Measurements from ENCODE around the gene TMEM191C.
"Not testable (repeated sequence)": the region's sequence is repeated elsewhere in the genome, so short reads cannot be mapped to it uniquely, and the experiment has no call there.

Gene TMEM191C

DNA sequence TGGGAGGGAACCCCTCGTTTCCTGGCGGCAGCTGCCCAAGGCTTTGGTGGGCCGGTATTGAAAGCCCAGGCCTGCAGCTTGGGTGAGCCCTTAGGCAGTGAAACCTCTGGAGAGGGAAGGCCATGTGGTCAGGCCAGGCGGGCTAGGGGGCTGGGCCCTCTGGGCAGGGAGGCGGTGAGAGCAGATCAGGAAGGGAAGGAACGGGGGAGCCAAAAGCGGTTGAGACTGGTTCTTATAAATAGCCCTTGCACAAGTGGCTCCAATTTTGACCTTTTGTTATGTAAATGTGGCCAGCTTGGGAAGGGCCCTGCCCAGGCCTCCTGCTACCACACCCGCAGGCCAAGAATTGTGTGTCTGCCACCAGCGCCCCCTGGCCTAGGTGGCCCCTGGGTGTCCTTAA is 25.1 kb upstream of the TMEM191C start:
- H3K36me3 ChIP-seq (ENCODE audit: control insufficient read depth, insufficient read depth, low read length) = peaks cover 23% of the 10 kb centered on the region
- H3K27me3 ChIP-seq (ENCODE audit: control insufficient read depth, insufficient read depth, low read length); H3K4me3 ChIP-seq (ENCODE audit: low read length); H3K27ac ChIP-seq (ENCODE audit: low read depth, low read length); H3K4me1 ChIP-seq (ENCODE audit: control insufficient read depth, insufficient read depth, low read length); H3K9ac ChIP-seq (ENCODE audit: low read length): not testable (repeated sequence)

DNA sequence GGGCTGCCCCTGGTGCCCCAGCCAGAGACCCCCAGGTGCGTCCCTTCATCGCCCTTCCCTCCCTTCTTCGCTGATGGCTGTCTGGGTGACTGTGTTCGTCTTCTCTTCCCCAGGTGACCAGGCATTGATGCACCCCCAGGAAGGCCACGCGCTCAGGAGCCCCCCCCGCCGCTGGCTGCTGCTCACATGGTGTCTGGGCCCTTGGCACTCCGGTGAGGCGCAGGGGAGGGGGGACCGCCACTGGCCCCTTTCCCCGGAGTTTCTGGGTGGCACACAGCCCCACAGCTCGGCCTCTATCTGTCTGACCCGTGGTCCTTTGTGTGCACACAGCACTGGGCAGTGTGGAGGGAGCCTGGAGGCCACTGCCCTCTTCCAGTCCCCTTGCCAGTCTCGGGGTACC is 24.5 kb upstream of the TMEM191C start:
- H3K27me3 ChIP-seq (ENCODE audit: control insufficient read depth, insufficient read depth, low read length); H3K27ac ChIP-seq (ENCODE audit: low read depth, low read length); H3K9ac ChIP-seq (ENCODE audit: low read length); H3K4me1 ChIP-seq (ENCODE audit: control insufficient read depth, insufficient read depth, low read length); H3K4me3 ChIP-seq (ENCODE audit: low read length): not testable (repeated sequence)
- peaks cover 23% of the 10 kb centered on the region for H3K36me3 ChIP-seq (ENCODE audit: control insufficient read depth, insufficient read depth, low read length)

DNA sequence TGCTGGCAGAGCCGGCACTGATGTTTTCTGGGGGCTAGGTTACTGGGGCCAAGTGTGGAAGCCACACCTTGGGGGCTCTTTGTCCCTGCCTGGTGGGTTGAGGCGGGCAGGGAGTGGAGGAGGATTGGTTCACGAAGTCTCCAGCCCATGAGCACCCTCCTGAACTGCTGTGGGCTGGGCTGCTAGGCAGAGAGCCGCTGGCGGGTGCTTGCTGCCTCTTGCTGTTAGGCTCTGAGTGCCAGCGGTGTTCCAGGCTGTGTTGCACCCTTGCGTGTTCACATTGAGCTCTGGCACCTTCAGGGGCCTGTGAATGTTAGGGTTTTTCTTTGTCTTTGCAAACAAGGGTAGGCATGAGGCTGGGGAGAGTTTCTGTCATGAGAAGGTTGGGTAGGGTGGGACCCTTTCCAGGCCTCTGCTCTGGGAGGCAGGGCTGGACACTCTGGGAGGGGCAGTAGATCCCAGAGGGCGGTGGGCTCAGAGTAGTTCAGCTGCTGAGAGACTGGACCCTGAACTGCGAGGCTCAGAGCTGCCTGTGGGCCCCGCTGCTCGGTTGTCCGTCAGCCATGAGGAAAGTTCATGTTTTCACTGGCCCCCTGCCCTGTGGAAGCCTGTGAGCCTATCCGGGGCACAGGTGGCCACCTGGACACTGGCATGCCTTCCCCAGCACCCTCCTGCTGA is 24.0 kb upstream of the TMEM191C start:
- Histone ChIP-seq H3K4me3 (ENCODE audit: low read length) (no peak overlapping the region), H3K9ac (ENCODE audit: low read length) (no peak overlapping the region), H3K27ac (ENCODE audit: low read depth, low read length) (no peak overlapping the region), H3K36me3 (ENCODE audit: control insufficient read depth, insufficient read depth, low read length) (peaks cover 25% of the 10 kb centered on the region), H3K27me3 (ENCODE audit: control insufficient read depth, insufficient read depth, low read length) (no peaks in the 10 kb centered on the region), H3K4me1 (ENCODE audit: control insufficient read depth, insufficient read depth, low read length) (no peaks in the 10 kb centered on the region)

DNA sequence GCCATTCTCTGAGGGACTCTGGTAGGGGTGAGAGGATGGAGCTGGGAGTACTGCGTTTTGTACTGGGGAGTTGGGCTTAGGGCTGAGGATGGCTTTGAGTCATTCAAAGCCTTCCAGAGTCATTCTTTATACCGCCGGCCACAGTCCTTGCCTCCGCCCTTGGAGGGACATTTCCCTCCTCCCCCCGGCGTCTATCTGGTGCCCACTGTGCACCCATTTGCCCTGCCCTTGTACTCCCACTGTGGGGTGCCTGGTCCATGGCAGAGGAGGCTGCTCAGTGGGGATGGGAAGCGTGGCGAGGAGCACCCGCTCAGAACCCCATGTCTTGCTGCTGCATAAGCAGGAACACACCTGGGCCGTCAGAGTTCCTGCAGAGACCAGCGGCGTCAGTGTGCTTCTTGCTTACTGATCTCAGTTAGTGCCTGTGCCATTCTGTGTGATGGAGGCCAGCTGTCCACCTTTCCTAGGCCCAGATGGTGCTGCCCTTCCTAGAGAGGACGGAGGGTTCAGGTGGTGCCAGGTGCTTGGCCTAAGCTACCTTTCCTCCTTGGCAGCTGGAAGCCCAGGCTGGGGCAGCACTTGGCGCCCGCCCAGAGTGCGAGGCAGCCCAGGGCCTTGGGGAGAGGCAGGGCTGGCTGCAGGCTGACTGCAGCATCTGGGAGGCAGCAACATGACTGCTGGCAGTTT is 23.3 kb upstream of the TMEM191C start:
- no peak overlapping the region for H3K27ac ChIP-seq (ENCODE audit: low read depth, low read length)
- H3K4me3 ChIP-seq (ENCODE audit: low read length) = no peak overlapping the region
- no peaks in the 10 kb centered on the region for H3K4me1 ChIP-seq (ENCODE audit: control insufficient read depth, insufficient read depth, low read length)
- H3K9ac ChIP-seq (ENCODE audit: low read length) = no peak overlapping the region
- peaks cover 25% of the 10 kb centered on the region for H3K36me3 ChIP-seq (ENCODE audit: control insufficient read depth, insufficient read depth, low read length)
- H3K27me3 ChIP-seq (ENCODE audit: control insufficient read depth, insufficient read depth, low read length) = no peaks in the 10 kb centered on the region

DNA sequence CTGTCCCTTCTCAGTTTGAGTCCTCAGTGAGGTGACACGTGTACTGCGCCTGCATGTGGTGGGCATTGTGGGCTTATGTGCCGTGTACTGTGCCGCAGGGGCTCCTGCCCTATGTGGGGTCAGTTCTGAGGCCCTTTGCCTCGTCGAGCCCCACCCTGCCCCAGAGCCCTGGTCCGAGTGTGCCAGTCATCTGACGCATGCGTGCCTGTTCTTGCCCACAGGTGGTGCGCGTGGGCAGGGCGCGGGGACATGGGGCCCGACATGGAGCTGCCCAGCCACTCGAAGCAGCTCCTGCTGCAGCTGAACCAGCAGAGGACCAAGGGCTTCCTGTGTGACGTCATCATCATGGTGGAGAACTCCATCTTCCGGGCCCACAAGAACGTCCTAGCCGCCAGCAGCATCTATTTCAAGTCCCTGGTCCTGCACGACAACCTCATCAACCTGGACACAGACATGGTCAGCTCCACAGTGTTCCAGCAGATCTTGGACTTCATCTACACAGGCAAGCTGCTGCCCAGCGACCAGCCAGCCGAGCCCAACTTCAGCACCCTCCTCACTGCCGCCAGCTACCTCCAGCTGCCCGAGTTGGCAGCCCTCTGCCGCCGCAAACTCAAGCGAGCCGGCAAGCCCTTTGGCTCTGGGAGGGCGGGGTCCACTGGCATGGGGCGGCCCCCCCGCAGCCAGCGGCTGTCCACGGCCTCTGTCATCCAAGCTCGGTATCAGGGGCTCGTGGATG is 22.3 kb upstream of the TMEM191C start:
- Histone ChIP-seq H3K9ac (ENCODE audit: low read length) (no peak overlapping the region), H3K27me3 (ENCODE audit: control insufficient read depth, insufficient read depth, low read length) (no peaks in the 10 kb centered on the region), H3K27ac (ENCODE audit: low read depth, low read length) (no peak overlapping the region), H3K4me3 (ENCODE audit: low read length) (no peak overlapping the region), H3K36me3 (ENCODE audit: control insufficient read depth, insufficient read depth, low read length) (peaks cover 25% of the 10 kb centered on the region), H3K4me1 (ENCODE audit: control insufficient read depth, insufficient read depth, low read length) (no peaks in the 10 kb centered on the region)

DNA sequence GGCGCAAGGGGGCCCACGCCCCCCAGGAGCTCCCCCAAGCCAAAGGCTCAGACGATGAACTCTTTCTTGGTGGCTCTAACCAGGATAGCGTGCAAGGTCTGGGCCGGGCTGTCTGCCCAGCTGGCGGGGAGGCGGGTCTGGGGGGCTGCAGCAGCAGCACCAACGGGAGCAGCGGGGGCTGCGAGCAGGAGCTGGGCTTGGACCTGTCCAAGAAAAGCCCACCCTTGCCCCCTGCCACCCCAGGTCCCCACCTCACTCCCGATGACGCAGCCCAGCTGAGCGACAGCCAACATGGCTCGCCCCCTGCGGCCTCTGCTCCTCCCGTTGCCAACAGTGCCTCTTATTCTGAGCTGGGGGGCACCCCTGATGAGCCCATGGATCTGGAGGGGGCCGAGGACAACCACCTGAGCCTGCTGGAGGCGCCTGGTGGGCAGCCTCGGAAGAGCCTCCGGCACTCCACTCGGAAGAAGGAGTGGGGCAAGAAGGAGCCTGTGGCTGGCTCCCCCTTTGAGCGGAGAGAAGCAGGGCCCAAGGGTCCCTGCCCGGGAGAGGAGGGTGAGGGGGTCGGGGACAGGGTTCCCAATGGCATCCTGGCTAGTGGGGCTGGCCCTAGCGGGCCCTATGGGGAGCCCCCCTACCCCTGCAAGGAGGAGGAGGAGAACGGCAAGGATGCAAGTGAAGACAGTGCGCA is 21.6 kb upstream of the TMEM191C start:
- Histone ChIP-seq H3K4me3 (ENCODE audit: low read length) (no peak overlapping the region), H3K27ac (ENCODE audit: low read depth, low read length) (no peak overlapping the region), H3K36me3 (ENCODE audit: control insufficient read depth, insufficient read depth, low read length) (peaks cover 25% of the 10 kb centered on the region), H3K9ac (ENCODE audit: low read length) (no peak overlapping the region), H3K27me3 (ENCODE audit: control insufficient read depth, insufficient read depth, low read length) (no peaks in the 10 kb centered on the region), H3K4me1 (ENCODE audit: control insufficient read depth, insufficient read depth, low read length) (no peaks in the 10 kb centered on the region)

DNA sequence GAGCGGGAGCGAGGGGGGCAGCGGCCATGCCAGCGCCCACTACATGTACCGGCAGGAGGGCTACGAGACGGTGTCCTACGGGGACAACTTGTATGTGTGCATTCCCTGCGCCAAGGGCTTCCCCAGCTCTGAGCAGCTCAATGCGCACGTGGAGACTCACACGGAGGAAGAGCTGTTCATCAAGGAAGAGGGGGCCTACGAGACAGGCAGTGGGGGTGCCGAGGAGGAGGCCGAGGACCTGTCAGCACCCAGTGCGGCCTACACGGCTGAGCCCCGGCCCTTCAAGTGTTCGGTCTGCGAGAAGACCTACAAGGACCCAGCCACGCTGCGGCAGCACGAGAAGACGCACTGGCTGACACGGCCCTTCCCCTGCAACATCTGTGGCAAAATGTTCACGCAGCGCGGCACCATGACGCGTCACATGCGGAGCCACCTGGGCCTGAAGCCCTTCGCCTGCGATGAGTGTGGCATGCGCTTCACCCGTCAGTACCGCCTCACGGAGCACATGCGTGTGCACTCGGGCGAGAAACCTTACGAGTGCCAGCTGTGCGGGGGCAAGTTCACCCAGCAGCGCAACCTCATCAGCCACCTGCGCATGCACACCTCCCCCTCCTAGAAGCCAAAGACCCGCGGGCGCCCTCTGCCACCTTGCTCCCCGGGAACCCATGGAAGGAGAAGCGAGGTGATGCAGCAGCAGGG is 20.9 kb upstream of the TMEM191C start:
- H3K4me3 ChIP-seq (ENCODE audit: low read length) = no peak overlapping the region
- no peak overlapping the region for H3K9ac ChIP-seq (ENCODE audit: low read length)
- no peaks in the 10 kb centered on the region for H3K27me3 ChIP-seq (ENCODE audit: control insufficient read depth, insufficient read depth, low read length)
- H3K27ac ChIP-seq (ENCODE audit: low read depth, low read length) = no peak overlapping the region
- no peaks in the 10 kb centered on the region for H3K4me1 ChIP-seq (ENCODE audit: control insufficient read depth, insufficient read depth, low read length)
- H3K36me3 ChIP-seq (ENCODE audit: control insufficient read depth, insufficient read depth, low read length) = peaks cover 25% of the 10 kb centered on the region

DNA sequence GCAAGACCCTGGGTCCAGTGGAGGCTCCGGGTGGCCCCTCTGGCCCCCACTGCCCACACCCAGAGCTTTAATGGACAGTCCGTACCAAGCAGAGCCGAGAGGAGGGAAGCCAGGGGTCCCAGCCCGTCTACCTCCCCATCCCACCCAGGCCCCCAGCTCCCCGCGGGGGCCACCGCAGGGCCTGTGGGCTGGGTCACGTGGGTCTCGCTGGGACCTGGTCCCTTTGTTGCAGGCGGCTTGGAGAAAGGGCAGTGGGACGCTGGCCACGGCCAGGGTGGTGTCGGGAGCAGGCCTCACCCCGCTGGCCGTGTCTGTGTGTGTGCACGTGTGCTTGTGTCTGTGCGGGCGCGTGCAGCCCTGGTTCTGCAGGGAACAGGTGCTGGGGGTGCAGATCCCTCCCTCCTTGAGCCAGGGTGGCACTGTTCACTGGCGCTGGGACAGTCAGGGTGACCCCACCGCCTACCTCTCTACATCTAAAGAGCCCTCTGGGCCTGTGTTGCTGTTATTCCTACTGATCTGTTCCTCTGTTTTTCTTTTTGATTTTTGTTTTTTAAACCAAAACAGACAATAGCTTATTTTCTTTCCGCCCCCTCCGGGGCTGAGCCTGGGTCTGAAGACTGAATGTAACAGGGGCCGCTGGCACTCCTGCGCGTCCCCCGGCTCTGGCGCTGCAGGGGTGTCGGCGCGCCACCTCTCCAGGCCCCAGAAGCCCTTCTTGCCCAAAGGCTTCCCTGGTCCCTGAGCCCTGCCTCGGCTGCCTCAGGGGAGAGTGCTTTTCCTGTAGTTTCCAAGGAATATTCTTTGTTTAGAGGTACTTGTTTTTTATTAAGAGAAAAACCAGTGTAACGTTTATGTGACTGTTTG is 20.1 kb upstream of the TMEM191C start:
- Histone ChIP-seq H3K4me3 (ENCODE audit: low read length) (no peak overlapping the region), H3K36me3 (ENCODE audit: control insufficient read depth, insufficient read depth, low read length) (peaks cover 25% of the 10 kb centered on the region), H3K4me1 (ENCODE audit: control insufficient read depth, insufficient read depth, low read length) (no peaks in the 10 kb centered on the region), H3K27ac (ENCODE audit: low read depth, low read length) (no peak overlapping the region), H3K9ac (ENCODE audit: low read length) (no peak overlapping the region), H3K27me3 (ENCODE audit: control insufficient read depth, insufficient read depth, low read length) (no peaks in the 10 kb centered on the region)

DNA sequence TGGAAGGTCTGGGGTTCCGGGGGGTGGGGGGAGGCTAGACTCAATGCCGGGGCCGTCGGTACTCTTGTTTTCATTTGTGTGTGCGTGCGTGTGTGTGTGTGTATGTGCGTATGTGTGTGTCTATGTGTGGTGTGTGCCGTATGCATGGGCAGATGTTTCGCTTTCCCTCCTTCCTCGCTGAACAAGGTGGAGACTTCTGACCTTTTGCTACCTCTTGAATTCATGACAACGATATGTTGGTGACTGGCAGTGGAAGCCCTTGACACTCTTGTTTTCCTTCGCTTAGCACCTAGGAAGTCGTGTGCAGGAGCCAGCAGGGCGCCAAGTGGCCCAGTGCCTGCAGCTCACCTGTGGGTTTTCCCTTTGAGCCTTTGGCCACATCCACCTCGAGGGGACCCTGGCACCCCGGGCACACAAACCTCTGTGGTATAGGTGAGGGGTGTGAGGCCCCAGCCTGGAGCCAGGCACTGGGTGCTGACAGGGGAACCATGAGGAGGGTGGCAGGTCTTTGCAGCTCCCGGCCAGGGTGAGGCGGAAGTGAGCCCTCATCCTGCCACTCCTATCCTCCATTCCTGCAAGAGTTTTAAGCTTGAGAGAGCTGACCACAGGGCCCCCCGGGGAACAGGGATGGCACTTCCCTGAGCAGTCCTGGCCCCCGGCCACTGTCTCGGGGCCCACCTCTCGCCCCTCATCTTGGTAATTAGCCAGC is 19.3 kb upstream of the TMEM191C start:
- no peak overlapping the region for H3K27ac ChIP-seq (ENCODE audit: low read depth, low read length)
- no peaks in the 10 kb centered on the region for H3K4me1 ChIP-seq (ENCODE audit: control insufficient read depth, insufficient read depth, low read length)
- H3K4me3 ChIP-seq (ENCODE audit: low read length) = no peak overlapping the region
- peaks cover 25% of the 10 kb centered on the region for H3K36me3 ChIP-seq (ENCODE audit: control insufficient read depth, insufficient read depth, low read length)
- H3K27me3 ChIP-seq (ENCODE audit: control insufficient read depth, insufficient read depth, low read length) = no peaks in the 10 kb centered on the region
- no peak overlapping the region for H3K9ac ChIP-seq (ENCODE audit: low read length)

DNA sequence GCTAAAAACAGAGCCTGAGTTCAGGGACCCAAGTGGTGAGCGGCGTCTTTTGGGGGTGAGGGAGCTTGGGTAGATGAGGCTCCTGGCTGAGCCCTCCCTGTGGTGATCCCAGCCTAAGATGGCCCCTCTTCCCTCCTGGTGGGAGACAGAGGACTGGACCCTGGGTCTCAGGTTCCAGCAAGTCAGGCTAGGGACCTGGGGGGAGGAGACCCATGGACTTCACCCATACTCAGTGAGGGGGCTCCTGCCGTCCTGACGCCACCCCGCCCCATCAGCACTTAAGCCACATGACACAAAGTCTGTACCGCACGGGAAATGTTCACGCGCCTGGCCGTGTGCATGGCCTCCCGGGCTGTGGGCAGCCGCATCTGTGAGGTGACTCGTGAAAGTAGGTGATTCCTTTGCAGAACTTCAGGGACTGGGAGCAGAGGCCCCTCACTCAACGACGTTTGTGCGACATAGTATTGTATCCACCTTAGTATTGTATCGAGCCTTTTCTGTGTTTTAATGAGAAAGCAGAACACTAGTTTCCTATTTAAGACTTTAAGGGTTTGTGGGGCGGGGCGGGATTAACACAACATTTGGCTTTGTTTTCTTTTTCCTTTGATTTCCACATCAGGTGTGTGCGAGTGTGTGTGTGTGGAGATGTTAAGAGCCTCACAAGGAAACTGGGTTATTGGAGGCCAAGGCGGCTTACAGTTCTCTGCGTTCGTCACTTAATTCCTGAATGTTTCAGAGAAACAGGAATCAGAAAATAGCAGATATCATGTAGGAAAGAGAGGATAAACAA is 18.4 kb upstream of the TMEM191C start:
- H3K27ac ChIP-seq (ENCODE audit: low read depth, low read length) = no peak overlapping the region
- no peak overlapping the region for H3K9ac ChIP-seq (ENCODE audit: low read length)
- H3K36me3 ChIP-seq (ENCODE audit: control insufficient read depth, insufficient read depth, low read length) = peaks cover 25% of the 10 kb centered on the region
- no peaks in the 10 kb centered on the region for H3K4me1 ChIP-seq (ENCODE audit: control insufficient read depth, insufficient read depth, low read length)
- H3K27me3 ChIP-seq (ENCODE audit: control insufficient read depth, insufficient read depth, low read length) = no peaks in the 10 kb centered on the region
- H3K4me3 ChIP-seq (ENCODE audit: low read length) = no peak overlapping the region

Data from rectal smooth muscle tissue (tissue), 1 donor.